Globus pallidus (tissue), 1 donor: ENCODE data around the gene CSRP3.
"Not testable (repeated sequence)": the region's sequence is repeated elsewhere in the genome, so short reads cannot be mapped to it uniquely, and the experiment has no call there.

Experiments
- DNase-seq: peaks from one replicate; pipeline ENCODE4 v3.0.0-alpha.2; 2015; ENCODE audit warnings: low spot score

The CSRP3 gene

DNA sequence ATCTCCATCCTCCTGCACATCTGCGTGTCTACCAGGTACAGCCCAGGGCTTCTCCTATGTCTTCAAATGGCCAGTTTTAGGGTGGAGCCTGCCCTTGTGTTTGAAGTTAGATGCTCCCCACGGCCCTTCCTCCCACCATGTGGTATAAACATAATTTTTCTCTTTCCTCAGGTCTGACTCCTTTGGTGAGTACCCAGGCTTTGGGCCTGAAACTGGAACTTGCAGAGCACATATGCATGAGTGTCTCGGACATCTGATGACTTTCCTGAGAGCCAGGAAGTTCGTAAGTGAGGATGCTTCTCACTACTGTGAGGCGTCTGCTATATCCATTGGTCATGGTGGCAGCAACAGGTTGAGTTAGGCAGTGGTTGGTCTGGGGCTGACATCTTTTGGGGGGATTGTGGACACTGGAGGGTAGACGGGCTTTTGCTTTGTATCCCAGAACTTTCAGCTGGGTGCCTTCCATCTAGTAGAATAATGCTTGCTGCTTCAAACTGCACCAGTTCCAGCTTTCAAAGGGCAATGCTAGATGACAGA is 16.2 kb downstream of the CSRP3 start:
- DNase-seq = no peak

DNA sequence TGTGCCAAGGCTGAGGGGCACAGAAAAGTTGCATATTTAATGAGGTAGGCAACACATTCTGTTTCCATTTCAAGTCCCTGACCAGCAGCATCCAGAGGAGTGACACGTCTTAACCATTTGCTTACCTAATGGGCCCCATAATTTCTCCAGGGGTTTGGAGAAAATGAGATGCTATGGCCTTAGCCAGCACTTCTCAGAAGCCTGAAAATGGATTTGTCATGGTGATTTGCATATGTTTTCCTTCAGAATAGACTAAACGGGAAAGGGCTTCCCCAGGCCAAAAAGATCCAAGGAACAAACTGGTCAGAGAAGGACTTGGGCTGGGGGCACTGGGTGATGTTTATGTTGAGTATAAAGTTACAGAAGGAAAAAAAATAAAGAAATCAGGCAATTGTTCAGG is 16.7 kb downstream of the CSRP3 start:
- no peak for DNase-seq

DNA sequence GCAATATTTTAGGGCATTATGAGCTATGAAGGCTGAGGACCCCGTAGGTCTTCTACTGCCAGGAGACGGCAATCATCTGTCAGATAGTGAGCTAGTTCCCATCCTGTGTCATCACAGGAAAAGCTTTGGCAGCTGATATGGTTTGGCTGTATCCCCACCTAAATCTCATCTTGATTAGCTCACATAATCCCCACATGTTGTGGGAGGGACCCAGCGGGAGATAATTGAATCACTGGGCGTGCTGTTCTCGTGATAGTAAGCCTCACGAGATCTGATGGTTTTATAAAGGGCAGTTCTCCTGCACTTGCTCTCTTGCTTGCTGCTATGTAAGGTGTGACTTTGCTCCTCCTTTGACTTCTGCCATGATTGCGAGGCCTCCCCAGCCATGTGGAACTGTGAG is 18.1 kb downstream of the CSRP3 start:
- no peak for DNase-seq

DNA sequence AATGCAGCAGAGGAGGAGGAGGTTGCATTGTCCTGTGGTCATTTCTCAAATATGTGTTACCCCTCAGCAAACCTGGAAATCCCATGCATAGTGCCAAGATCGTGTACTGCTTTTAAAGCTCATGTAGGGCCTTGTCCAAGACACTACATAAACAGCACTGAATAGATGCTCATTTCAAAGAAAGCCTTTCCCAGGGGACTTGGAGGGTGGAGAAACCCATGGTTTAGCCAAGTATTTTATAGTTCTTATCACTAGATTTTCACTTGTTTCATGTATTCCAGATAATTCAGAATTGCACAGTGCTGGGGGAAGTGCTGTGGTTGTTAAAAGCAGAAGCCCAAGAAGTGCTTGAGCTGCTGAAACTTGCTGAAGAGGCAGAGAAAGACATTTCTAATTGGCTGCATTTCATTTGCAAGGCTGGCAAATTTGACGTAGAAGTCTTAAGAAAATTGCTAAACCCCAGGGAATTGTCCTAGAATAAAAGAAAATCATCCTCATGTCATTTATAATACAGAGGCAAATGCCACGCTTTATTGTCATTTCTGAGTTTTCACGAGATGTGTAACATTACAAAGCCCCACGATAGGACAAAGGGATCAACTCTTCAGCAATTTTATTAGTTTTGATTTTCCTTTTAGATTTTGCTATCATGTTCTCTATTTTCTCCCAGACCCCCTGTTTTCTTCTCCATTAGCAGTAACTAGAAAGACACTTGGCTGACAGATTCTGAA is 20.1 kb downstream of the CSRP3 start:
- DNase-seq = no peak

DNA sequence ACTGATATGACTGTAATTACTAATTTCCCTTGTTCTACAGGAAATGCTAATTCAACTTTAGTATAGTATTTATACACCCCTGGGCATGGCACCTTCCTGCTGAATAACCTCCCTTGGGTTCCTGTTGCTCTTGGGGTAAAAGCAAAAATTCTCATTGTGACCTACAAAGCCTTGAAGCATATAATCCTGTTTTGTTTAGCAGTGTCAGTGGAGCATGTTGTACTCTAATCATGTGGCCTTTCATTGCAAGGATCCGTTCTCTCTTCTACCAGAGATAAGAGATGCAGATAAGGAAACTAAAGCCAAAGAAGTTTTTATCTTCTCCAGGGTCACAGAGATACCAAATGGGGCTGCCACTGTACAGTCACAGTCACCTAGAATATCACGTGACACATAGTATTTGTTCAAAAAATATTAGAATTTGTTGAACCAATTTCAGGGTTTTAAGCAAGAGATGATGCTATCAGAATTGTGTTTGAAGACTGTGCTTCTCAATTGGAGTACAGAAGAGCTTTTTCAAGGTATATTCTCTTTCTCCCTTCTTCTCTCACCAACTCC is 25.1 kb downstream of the CSRP3 start:
- no peak for DNase-seq

DNA sequence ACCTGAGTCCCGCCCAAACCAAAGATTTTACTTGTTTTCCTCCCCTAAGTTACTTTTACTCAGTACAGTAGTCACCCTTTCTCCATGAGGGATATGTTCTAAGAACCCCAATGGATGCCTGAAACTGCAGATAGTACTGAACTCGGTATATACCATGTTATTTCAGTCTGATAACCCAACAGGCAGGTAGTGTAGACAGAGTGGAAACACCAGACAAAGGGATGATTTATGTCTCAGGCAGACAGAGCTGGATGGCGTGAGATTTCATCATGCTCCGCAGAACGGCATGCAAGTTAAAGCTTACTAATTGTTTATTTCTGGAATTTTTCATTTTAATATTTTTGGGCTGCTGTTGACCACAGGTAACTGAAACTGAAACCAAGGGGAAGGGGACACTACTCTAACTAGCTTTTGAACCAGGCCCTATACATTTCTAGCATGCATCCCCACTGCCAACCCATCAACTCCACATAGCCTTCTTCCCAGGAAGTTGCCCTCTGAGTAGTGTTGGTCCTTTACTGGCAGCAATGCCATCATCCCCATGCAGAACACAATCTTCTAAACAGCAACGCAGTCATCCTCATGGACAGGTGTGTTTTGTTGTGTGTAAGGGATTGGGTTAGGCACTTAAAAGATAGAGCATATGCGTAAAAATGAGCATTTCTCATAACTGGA is 27.7 kb downstream of the CSRP3 start:
- DNase-seq = no peak

DNA sequence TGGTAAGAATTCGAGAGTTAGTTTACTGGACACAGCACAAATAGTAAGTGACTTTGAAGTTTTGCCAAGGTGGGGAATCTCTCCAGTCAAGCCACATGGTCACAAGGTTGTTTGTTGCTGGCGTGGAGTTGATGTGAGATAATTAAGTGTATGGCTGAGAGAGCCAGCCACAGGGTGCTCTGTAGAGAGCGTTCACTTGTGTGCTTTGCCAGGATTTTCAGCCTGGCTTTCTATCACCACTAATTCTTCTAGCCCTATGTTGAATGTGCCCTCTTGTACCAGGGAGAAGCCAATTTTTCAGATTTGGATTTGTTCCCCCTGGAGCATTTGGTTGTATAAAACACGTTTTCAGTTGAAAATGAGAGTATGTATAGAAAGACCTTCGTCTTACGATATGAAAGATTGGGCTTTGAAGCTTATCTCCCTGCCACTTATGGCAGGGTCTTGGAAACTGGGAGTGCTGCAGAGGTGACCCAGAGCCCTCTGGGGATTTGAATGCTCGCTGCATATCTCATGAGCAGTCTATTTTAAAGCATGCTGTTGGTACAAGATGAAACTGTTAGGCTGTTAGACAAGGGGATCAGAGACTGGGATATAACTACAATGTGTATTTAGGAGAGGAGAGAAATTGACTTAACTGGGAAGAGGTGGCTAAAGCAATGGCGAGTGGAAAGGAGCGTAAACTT is 28.6 kb downstream of the CSRP3 start:
- no peak for DNase-seq

DNA sequence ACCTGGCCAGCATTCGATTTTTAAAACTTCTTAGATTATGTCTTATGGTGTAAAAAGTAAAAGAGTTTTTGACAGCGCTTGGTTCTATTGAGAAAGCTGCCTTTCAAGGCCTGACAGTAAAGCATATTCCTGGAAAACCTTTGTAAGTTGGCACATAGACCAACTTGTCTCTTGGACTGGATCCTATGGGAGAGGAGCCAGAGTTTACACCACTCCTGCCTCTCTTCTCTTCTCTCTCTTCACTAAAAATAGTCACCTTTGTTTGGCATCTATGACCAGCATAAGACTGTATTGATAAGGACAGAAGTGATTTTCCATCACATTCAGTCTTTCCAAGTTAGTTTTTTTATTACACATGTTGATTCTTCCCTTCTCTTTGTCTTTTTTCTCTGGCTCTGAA is 33.7 kb downstream of the CSRP3 start:
- no peak for DNase-seq

DNA sequence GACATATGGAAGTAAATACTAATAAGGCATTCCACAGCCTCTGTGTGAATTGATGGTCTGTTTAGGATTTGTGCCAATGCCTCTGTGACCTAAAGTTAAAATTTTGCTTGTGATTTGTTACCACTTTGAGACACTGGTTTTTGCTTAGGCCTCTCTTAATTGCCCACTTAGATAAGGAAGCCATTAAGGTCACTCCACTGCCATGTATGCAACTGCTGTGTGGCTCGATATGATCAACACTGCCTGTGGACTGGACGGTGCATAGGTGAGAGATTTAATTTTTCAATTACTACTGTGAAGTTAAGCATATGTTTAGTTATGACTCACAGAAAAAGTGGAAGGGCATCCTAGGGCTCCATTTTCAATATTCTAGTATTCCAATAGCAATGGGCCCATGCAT is 36.9 kb downstream of the CSRP3 start:
- no peak for DNase-seq

DNA sequence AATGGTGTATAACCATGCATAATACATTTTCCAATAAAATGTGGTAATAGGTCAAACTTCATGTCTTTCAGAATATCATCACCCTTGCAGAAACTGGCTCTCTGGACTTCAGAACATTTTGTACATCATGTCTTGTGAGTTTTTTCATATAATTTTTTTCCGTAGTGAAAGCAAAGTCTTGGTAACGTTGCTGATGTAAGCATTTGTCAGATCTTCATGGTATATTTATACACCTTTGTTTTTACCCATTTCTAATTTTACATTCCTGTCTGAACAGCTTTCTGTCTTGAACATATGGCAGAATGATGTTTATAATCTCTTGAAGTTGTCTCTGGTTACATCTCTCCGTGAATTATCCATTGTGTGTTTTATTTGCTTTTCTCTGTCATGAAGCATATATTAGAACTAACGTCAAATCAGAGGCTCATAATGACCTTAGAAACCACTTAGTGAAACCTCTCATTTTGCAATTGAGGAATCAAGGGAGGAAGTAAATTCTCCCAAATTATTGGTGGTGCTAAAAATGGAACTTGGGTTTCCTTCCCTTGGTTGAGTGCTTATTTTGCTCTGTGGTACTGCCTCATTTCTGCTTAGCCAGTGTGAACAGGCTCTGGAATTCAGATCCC is 37.4 kb downstream of the CSRP3 start:
- no peak for DNase-seq

DNA sequence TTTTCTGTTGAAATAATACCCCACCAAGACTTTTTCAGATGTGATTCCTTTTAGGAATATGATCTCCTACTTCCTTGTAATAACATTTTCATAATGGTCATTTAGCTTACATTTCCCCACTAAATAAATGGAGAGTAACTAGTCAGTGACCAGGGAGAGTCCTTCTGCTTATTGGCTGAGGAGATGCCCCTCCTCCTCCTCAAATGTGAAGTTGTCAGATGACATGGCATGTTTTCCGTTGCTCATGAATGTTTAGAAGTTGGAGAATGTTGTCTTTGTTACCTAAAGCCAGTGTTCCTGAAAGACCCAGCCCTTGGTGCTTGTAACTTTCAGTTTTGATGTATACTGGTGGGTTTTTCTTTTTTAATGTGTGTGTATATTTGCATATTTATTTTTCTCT is 38.2 kb downstream of the CSRP3 start:
- no peak for DNase-seq

DNA sequence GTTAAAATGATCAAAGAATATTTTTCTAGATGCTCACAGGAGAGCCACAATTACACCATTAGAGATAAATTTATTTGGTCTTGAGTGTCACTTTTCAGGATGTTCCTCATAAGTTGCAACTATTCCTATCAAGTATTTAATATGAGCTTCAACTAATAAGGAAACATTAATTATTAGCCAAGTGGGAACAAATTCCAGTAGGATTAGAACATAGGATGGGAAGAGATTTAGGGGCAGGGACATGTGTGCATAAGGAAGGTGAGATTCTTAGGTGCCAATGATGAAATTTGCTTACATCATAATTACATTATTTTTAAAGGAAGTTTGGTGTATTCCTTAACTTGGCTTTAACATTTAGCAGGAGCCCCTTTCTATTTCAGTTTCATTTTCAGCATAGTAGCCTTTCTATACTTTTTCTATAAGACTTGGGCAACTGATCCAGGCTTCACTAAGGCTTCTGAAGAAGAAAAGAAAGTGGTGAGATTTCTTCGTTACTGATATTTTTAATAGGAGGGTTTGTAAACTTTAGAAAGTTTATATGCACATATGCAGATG is 38.8 kb downstream of the CSRP3 start:
- DNase-seq = no peak

DNA sequence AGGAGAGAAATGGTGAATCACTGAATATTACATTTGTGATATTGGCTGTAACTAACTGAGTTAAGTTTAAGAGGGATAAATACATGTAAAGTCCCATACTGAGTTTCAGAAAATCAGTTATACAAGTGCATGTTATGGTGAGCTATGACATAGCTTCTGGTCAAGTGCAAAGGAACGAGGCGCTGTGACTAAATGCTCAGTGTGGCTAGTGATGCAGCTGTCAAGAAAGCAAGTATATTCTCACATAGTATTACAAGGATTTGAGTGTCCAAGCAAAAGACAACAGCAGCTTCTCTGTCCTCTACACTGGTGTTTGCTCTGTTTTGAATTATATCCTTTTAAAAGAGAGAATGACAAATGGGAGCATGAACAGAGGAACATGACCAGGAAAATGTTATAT is 40.1 kb downstream of the CSRP3 start:
- DNase-seq = no peak

DNA sequence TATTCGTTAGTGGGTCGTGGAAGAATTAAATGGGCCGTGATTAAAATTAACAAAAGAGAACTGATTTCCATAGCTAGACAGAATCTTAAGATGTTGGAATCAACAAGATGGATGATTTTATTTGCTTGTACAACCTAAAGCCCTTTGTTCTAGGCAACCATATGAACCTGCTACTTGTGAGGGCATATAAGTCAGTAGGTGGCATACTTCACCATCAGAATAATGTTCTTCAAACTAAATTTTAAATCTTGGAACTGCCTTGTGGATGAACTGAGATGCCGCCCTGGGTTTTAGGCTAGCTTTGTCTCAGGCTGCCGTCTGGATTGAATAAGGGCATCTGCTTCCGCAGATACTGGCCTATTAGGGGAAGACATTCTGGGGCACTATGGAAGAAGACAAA is 40.9 kb downstream of the CSRP3 start:
- peak; percentile 3 for DNase-seq

DNA sequence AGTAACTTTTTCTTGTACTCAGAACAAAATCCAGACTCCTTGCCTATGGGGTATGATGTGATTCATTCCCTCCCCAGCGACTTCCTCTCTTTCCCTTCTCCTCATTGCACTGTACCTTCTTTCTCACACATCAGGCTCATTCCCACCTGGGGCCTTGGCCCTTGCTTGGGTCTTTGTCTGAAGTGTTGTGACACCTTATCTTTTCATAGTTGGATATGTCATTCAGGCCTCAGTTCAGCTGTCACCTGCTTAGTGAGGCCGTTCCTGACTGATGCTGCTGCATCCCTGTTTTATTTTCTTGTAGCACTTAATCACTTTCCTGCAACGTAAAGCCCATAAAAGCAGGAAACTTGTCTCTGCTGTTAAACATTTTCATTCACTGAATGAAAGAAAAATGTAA is 44.9 kb downstream of the CSRP3 start:
- no peak for DNase-seq

DNA sequence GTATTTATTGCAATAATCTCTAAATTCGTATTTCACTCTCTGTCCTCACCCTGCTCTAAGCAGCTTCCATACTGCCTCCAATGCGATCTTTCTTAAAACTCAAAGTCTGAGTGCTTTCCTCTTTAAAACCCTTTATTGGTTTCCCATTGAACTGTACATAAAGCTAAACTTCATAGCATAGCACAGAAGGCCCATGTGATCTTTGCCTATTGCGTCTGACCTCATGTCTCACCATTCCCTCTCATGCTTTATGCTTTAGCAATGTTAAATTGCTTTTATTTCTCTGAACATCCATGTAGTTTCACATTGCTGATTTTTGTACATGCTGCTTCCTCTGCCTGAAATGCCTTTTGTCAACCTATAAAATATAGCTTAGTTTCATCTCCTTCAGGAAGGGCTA is 56.5 kb downstream of the CSRP3 start:
- no peak for DNase-seq

DNA sequence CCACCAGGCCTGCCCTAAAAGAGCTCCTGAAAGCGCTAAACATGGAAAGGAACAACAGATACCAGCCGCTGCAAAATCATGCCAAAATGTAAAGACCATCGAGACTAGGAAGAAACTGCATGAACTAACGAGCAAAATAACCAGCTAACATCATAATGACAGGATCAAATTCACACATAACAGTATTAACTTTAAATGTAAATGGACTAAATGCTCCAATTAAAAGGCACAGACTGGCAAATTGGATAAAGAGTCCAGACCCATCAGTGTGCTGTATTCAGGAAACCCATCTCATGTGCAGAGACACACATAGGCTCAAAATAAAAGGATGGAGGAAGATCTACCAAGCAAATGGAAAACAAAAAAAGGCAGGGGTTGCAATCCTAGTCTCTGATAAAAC is 64.9 kb downstream of the CSRP3 start:
- not testable (repeated sequence) for DNase-seq

DNA sequence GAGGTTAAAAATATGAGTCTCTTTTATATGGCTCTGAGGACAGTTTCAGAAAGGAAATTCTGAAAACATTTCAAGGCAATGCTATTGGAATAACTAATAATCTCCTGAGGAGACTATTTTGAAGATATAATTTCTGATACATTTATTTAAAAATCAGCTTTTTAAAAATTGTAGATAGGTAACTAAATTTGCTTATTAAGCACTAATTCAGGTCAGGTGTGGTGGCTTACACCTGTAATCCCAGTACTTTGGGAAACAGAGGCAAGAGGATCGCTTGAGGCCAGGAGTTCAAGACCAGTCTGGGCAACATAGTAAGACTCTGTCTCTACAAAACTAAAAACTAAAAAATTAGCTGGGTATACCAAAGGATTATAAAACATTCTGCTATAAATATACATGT is 67.8 kb downstream of the CSRP3 start:
- DNase-seq = no peak
